CD14-positive monocyte (primary cell): ENCODE measurements around the gene RAB31. TPM values are rescaled to one million over a fixed set of nuclear protein-coding genes. Genes with fewer than 3 reads are reported as not detected.

Experiments used
- DNase-seq, 3 donors: peaks; one replicate each; pipeline ENCODE4 v3.0.0-alpha.2; 2011 to 2022
- H2AFZ ChIP-seq: 2 replicates; pipeline ENCODE4 v1.6.0; 2012; ENCODE audit warnings: mild to moderate bottlenecking, low read depth, low read length, inconsistent platforms; ENCODE audit not compliant: insufficient read depth, poor library complexity, severe bottlenecking
- H3K27ac ChIP-seq, 2 donors: 1 replicate in 1 of 2; 2 replicates in 1 of 2; pipeline ENCODE4 v1.5.1; 2012 to 2013; ENCODE audit warnings: low read length in 2 of 2, control low read depth in 1 of 2, inconsistent platforms in 1 of 2, low read depth in 1 of 2, mild to moderate bottlenecking in 1 of 2
- H3K27me3 ChIP-seq, 2 donors: one replicate each; pipeline versions ENCODE4 v1.6.0 to v1.6.1; 2011 to 2013; ENCODE audit warnings: low read length in 2 of 2; ENCODE audit not compliant: control insufficient read depth in 2 of 2, insufficient read depth in 2 of 2
- H3K36me3 ChIP-seq, 2 donors: replicated peaks in 1 of 2; 1 replicate in 1 of 2; 2 replicates in 1 of 2; pipeline versions ENCODE4 v1.5.1 to v1.6.1; 2012 to 2013; ENCODE audit warnings: low read length in 2 of 2, control low read depth in 1 of 2, inconsistent platforms in 1 of 2, mild to moderate bottlenecking in 1 of 2; ENCODE audit not compliant: insufficient read depth in 2 of 2, control insufficient read depth in 1 of 2
- H3K4me1 ChIP-seq, 2 donors: 1 replicate in 1 of 2; 2 replicates in 1 of 2; pipeline versions ENCODE4 v1.5.1 to v1.6.1; 2012 to 2013; ENCODE audit warnings: low read length in 2 of 2, control low read depth in 1 of 2, inconsistent platforms in 1 of 2, mild to moderate bottlenecking in 1 of 2, moderate library complexity in 1 of 2; ENCODE audit not compliant: insufficient read depth in 2 of 2, control insufficient read depth in 1 of 2
- H3K4me2 ChIP-seq: replicated peaks from 2 replicates; pipeline ENCODE3; 2012; ENCODE audit warnings: low read length, moderate library complexity, mild to moderate bottlenecking; ENCODE audit not compliant: poor library complexity, severe bottlenecking; ENCODE audit errors: extremely low read depth
- H3K4me3 ChIP-seq, 3 experiments: fragments of 200-600 bp in 1 of 3; sonication (generic) in 1 of 3; replicated peaks in 1 of 3; 1 replicate in 2 of 3; 2 replicates in 1 of 3; pipeline ENCODE4 v1.5.1; 2011 to 2013; ENCODE audit warnings: low read length in 3 of 3, mild to moderate bottlenecking in 3 of 3, control low read depth in 2 of 3, low read depth in 2 of 3, inconsistent platforms in 1 of 3, moderate library complexity in 1 of 3
- H3K79me2 ChIP-seq: 2 replicates; pipeline ENCODE4 v1.6.0; 2012; ENCODE audit warnings: mild to moderate bottlenecking, control low read depth, inconsistent platforms, low read length, moderate library complexity; ENCODE audit not compliant: insufficient read depth
- H3K9ac ChIP-seq: 2 replicates; pipeline ENCODE4 v1.6.0; 2017; ENCODE audit warnings: low read length, mild to moderate bottlenecking; ENCODE audit not compliant: insufficient read depth, poor library complexity, severe bottlenecking
- H3K9me3 ChIP-seq, 2 donors: replicated peaks in 1 of 2; 1 replicate in 1 of 2; 2 replicates in 1 of 2; pipeline versions ENCODE4 v1.5.1 to v1.6.1; 2012 to 2013; ENCODE audit warnings: low read length in 2 of 2, control low read depth in 1 of 2; ENCODE audit not compliant: control insufficient read depth in 1 of 2, insufficient read depth in 1 of 2
- H4K20me1 ChIP-seq: 2 replicates; pipeline ENCODE4 v1.6.0; 2012; ENCODE audit warnings: mild to moderate bottlenecking, low read length, control low read depth, moderate library complexity; ENCODE audit not compliant: insufficient read depth
- H3K27ac Mint-ChIP-seq, 7 donors: one replicate each; pipeline ENCODE4 v1.8.0; 2020; ENCODE audit warnings: mild to moderate bottlenecking in 7 of 7, mixed read lengths in 7 of 7, moderate library complexity in 6 of 7, inconsistent platforms in 2 of 7
- H3K27me3 Mint-ChIP-seq, 3 donors: one replicate each; pipeline ENCODE4 v1.8.0; 2021 to 2022; ENCODE audit warnings: low read depth in 3 of 3, mild to moderate bottlenecking in 3 of 3, mixed read lengths in 3 of 3, moderate library complexity in 3 of 3, inconsistent platforms in 1 of 3
- H3K36me3 Mint-ChIP-seq, 2 donors: one replicate each; pipeline ENCODE4 v1.8.0; 2020; ENCODE audit warnings: mixed read lengths in 2 of 2, inconsistent platforms in 1 of 2, mild to moderate bottlenecking in 1 of 2
- H3K4me1 Mint-ChIP-seq: one replicate; pipeline ENCODE4 v1.8.0; 2020; ENCODE audit warnings: mild to moderate bottlenecking, mixed read lengths
- H3K4me3 Mint-ChIP-seq, 2 donors: one replicate each; pipeline ENCODE4 v1.8.0; 2020; ENCODE audit warnings: mild to moderate bottlenecking in 2 of 2, mixed read lengths in 2 of 2, moderate library complexity in 1 of 2
- H3K9me3 Mint-ChIP-seq, 7 donors: one replicate each; pipeline ENCODE4 v1.8.0; 2020 to 2022; ENCODE audit warnings: mixed read lengths in 7 of 7, mild to moderate bottlenecking in 6 of 7, moderate library complexity in 6 of 7, inconsistent platforms in 2 of 7
- CTCF ChIP-seq: fragments of 200-600 bp; IDR thresholded peaks from one replicate; pipeline ENCODE4 v1.8.0; 2022; ENCODE audit warnings: antibody characterized with exemption, mild to moderate bottlenecking
- WGBS: methylation state at CpG from one replicate; pipeline ENCODE4 v1.1.5; 2013; ENCODE audit warnings: missing lambda C conversion rate; ENCODE audit not compliant: insufficient coverage; 5-methylcytosine and 5-hydroxymethylcytosine counted together
- intact Hi-C, 2 donors: fragments of 100-400 bp; cut with micrococcal nuclease; formaldehyde crosslinking; loops; one replicate each; pipeline versions ENCODE4 v1.15.0 to v1.15.1; 2023
- polyA plus RNA-seq, 3 donors: library from polyadenylated mRNA; depleted of rRNA in 1 of 3; unstranded in 2 of 3; stranded (reverse) in 1 of 3; fragments of 300-500 nt in 2 of 3; fragments of >200 nt in 1 of 3; fragmentation: Illumina TruSeq in 2 of 3; gene quantifications; 1 replicate in 2 of 3; 2 replicates in 1 of 3; pipeline ENCODE4 v1.2.3, GENCODE V29; 2012 to 2021

RAB31 gene
- polyA plus RNA-seq, 3 donors: 106 to 367 (median 348) TPM

- Mint-ChIP-seq H3K27me3 (peaks cover 0 to 2% (median 0%) of the 10 kb centered on the region in 3 donors), H3K36me3 (peaks cover 60 to 71% of the 10 kb centered on the region in 2 donors), H3K4me1 (peaks cover 44% of the 10 kb centered on the region), H3K9me3 (no peaks in the 10 kb centered on the region), H3K27ac (peak overlapping the region in 1 of 7 donors; percentile 57), H3K4me3 (no peak overlapping the region)
- H3K9ac ChIP-seq: no peak overlapping the region
- WGBS: 83% methylated on average over 9 of the region's 9 CpGs
- H3K27ac ChIP-seq: no peak overlapping the region
- peaks cover 98% of the 10 kb centered on the region for H3K79me2 ChIP-seq
- H3K4me3 ChIP-seq: no peak overlapping the region
- H3K4me2 ChIP-seq: no peak overlapping the region
- no peaks in the 10 kb centered on the region for H3K9me3 ChIP-seq
- intact Hi-C loops: no loop called here
- DNase-seq: no peak
- peaks cover 30 to 38% of the 10 kb centered on the region in 2 donors for H3K4me1 ChIP-seq
- no peak overlapping the region for H2AFZ ChIP-seq
- no peak for TF ChIP-seq CTCF
- peaks cover 27 to 64% of the 10 kb centered on the region in 2 donors for H3K36me3 ChIP-seq
- H3K27me3 ChIP-seq: no peaks in the 10 kb centered on the region
- H4K20me1 ChIP-seq: peaks cover 100% of the 10 kb centered on the region
These were observed 23.9 kb downstream of the RAB31 start for GRCh38 chr18:9732031-9732430.

- H2AFZ ChIP-seq: no peak overlapping the region
- H3K27me3 ChIP-seq: no peaks in the 10 kb centered on the region
- Mint-ChIP-seq H3K4me1 (peaks cover 61% of the 10 kb centered on the region), H3K9me3 (no peaks in the 10 kb centered on the region), H3K27me3 (peaks cover 0 to 2% (median 0%) of the 10 kb centered on the region in 3 donors), H3K27ac (peak overlapping the region in 6 of 7 donors; percentile 30 to 86 (median 72)), H3K4me3 (peak overlapping the region in 1 of 2 donors; percentile 49), H3K36me3 (peaks cover 61 to 74% of the 10 kb centered on the region in 2 donors)
- H3K9ac ChIP-seq: no peak overlapping the region
- no peaks in the 10 kb centered on the region for H3K9me3 ChIP-seq
- DNase-seq: peak in 2 of 3 donors; percentile 34 to 35
- peaks cover 100% of the 10 kb centered on the region for H4K20me1 ChIP-seq
- intact Hi-C loops: no loop called here
- peaks cover 36 to 52% of the 10 kb centered on the region in 2 donors for H3K4me1 ChIP-seq
- TF ChIP-seq CTCF: no peak
- WGBS: 52% methylated on average over 8 of the region's 9 CpGs
- peaks cover 23 to 65% of the 10 kb centered on the region in 2 donors for H3K36me3 ChIP-seq
- H3K27ac ChIP-seq: no peak overlapping the region
- H3K4me3 ChIP-seq: no peak overlapping the region
- no peak overlapping the region for H3K4me2 ChIP-seq
- peaks cover 98% of the 10 kb centered on the region for H3K79me2 ChIP-seq
These were observed 26.1 kb downstream of the RAB31 start for GRCh38 chr18:9734189-9734588.
